IPS-18c (cell line): ENCODE measurements around the gene TFIP11.

ENCODE experiments used
- H3K4me3 ChIP-seq: 2 replicates; pipeline ENCODE4 v1.7.0; 2013; ENCODE audit warnings: low read depth, mild to moderate bottlenecking, low read length, moderate library complexity; ENCODE audit not compliant: insufficient read depth
- H3K9me3 ChIP-seq: one replicate; pipeline ENCODE4 v1.6.1; 2013; ENCODE audit warnings: mild to moderate bottlenecking, low read length, moderate library complexity; ENCODE audit not compliant: control insufficient read depth, insufficient read depth

The TFIP11 gene

DNA sequence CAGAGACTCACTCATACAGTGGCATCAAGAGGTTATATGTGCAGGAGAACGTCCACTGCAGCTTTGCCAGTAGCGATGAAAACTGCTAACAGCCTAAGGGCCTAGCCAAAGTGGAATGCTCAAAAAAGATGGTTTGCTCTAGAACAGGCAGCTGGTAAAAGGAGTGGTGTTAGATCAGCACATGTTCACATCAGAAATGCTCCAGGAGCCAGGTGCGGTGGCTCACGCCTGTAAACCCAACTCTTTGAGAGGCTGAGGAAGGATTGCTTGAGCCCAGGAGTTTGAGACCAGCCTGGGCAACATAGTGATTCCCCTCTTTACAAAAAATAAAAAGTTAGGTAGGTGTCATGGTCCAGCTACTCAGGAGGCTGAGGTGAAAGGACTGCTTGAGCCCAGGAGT is 10.3 kb upstream of the TFIP11 start:
- H3K4me3 ChIP-seq, result no peak overlapping the region
- H3K9me3 ChIP-seq, result no peaks in the 10 kb centered on the region

DNA sequence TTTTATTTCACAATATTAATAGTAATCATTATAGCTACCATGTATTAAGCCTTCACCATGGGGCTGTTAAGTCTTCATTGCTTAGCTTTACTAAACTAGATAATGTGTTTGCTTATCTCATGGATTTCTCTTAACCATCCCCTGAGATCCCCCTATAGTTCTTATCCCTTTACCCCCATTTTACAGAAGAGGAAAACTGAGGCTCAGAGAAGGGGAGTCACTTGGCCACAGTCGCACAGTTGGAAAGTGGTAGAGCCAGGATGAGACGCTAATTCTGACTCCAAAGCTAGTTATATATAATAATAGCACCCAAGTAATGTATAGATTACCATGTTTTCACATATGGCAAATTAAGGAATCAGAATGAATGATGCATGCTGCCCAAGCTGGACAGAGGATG is 9.7 kb upstream of the TFIP11 start:
- Histone ChIP-seq H3K4me3 (no peak overlapping the region), H3K9me3 (no peaks in the 10 kb centered on the region)

GRCh38 chr22:26517429-26517828 is 5.2 kb upstream of the TFIP11 start:
- Histone ChIP-seq H3K4me3 (no peak overlapping the region), H3K9me3 (no peaks in the 10 kb centered on the region)

- no peaks in the 10 kb centered on the region for H3K9me3 ChIP-seq
- H3K4me3 ChIP-seq, result no peak overlapping the region
Observed at GRCh38 chr22:26516503-26516902, 4.2 kb upstream of the TFIP11 start.

- Histone ChIP-seq H3K9me3 (no peaks in the 10 kb centered on the region), H3K4me3 (no peak overlapping the region)
Observed at GRCh38 chr22:26515931-26516330, 3.7 kb upstream of the TFIP11 start.

DNA sequence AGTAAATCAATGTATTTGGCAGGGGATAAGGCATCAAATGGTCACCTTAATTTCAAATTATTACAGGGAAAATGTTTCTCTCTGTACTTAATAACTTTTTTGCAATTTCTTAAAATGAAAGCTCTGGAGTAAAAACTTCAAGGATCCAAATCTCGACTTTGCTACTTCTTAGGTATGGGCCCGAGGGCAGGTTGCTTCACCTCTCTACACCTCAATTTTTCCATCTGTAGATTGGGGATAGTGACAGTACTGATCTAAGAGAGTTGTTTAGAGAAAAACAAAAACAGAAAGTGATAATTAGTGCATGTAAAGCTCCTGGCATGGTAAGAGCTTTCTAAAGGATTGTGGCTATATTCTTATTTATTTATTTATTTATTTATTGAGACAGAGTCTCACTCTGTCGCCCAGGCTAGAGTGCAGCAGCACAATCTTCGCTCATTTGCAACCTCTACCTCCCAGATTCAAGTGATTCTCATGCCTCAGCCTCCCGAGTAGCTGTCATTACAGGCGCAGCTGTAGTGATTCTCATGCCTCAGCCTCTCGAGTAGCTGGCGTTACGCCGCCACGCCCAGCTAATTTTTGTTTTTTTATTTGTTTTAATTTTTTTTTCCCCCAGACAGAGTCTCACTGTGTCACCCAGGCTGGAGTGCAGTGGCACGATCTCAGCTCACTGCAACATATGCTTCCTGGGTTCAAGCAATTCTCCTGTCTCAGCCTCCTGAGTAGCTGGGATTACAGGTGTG is 2.3 kb upstream of the TFIP11 start:
- H3K9me3 ChIP-seq, result no peaks in the 10 kb centered on the region
- H3K4me3 ChIP-seq, result no peak overlapping the region

GRCh38 chr22:26513838-26514237 is 1.6 kb upstream of the TFIP11 start:
- no peak overlapping the region for H3K4me3 ChIP-seq

DNA sequence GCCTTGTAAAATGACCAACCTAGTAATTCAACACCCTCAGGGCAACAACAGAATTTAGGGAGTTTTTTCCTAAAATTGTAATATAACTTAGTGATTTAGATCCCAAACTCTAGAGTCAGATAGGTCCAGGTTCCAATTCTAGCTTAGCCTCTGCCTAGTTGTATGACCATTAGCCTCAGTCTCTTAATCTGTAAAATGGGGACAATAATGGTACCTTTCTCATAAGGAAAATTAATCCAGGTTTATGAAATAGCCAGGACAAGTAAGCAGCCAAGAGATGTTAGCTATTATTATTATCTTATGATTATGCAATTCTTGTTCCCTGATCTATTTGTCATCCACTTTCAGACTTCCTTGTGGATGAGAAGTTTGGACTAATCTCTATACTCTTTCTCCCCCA is 4.1 kb downstream of the TFIP11 start:
- H3K4me3 ChIP-seq, result no peak overlapping the region
- H3K9me3 ChIP-seq, result no peaks in the 10 kb centered on the region

More at GRCh38 chr22:26513838-26514237, 1.6 kb upstream of the TFIP11 start:
- no peaks in the 10 kb centered on the region for H3K9me3 ChIP-seq

DNA sequence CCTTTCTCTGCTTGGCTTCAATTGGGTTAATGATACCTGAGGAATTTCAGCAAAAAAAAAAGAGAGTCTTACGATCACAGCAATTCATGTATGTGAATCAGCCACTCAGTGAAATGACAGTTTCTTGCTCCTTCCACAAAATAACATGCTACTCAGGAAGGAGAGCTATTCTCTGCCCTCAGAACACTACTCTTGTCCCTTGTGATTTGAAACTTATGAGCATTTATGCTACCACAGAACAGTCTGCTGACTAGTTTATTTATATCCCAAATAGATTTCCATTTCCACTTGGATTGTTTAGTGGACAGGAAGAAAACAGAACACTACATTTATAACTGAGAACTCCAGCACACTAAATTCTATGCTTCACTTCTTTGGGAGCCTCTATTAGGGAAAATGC is 8.5 kb downstream of the TFIP11 start:
- Histone ChIP-seq H3K9me3 (no peaks in the 10 kb centered on the region), H3K4me3 (no peak overlapping the region)

DNA sequence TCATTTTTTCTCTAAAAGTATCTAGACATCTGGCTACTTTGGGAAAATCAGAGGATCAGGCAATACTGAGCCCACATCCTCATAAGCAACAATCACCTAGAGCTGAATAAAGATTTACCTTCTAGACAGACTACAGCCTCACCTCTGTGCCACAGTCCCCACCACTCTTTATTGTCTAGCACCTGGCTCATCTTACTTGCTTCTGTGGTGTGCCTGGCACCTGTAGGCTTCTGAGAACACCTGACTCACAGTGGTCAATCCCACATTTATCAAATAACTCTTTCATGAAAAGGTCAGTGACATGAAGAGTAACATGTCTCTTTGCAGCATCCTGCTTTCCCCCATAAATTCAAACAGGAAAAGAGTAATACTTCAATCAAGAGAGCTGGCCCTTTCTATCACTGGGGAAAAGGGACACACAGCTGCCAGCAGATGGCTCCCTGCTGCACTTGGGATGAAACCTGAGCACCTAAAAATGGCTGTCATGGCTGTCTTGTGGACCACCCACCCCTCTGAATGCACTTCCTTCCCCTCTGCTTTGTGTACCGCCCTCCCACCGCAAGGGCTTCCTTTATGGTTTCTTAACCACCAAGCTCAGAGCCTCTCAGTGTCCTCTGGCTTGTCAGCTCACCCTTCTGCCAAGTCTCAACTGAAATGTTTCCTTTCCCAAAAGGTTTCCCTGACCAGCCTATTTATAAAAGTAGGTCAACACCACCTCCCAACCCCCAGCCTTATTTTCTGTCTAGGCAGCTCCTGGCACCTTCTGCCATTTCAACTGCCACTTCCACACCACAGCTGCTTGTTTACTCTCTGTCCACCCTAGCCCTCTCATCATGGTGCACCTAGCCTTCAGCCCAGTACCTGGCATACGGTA is 9.3 kb downstream of the TFIP11 start:
- H3K4me3 ChIP-seq, result no peak overlapping the region
- no peaks in the 10 kb centered on the region for H3K9me3 ChIP-seq

GRCh38 chr22:26501996-26502395 is 10.3 kb downstream of the TFIP11 start:
- H3K4me3 ChIP-seq, result no peak overlapping the region
- H3K9me3 ChIP-seq, result no peaks in the 10 kb centered on the region

GRCh38 chr22:26499188-26499703 is 13.0 kb downstream of the TFIP11 start:
- Histone ChIP-seq H3K9me3 (no peaks in the 10 kb centered on the region), H3K4me3 (no peak overlapping the region)

DNA sequence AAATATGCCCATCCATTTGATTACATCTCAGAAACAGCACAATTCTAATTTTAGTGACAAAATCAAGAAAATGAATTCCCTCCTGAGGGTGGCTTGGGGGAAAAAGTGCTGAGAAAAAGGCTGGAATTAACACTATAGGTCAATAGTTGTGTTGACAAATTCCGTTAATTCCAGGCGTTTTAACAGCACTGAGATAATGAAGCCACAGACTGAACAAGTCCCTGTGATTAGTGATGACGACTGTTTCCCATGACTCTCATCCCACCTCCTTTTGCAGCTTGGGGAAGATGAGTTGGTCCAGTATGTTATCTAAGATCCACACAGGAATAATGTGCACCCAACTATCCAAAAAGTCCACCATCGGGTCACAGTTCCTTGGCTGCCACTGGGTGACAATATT is 15.8 kb downstream of the TFIP11 start:
- Histone ChIP-seq H3K4me3 (no peak overlapping the region), H3K9me3 (no peaks in the 10 kb centered on the region)

DNA sequence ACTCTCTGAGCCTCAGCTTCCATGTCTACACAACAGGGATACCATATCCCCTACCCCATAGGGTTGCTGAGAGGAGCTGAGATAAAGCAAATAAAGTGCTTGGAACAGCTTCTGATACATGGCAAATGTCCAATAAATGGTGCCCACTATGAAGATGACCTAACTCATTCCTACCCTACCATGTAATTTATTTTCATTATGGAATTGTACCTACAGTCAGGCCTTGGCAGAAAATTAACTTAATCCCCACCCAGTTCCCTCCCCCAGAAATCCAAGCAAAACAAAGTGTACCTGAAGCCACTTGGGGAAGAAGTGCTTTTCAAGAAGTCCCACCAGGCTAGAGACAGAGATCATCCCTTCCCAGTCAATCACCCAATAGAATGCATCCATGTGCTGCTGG is 17.8 kb downstream of the TFIP11 start:
- H3K4me3 ChIP-seq, result no peak overlapping the region
- no peaks in the 10 kb centered on the region for H3K9me3 ChIP-seq

DNA sequence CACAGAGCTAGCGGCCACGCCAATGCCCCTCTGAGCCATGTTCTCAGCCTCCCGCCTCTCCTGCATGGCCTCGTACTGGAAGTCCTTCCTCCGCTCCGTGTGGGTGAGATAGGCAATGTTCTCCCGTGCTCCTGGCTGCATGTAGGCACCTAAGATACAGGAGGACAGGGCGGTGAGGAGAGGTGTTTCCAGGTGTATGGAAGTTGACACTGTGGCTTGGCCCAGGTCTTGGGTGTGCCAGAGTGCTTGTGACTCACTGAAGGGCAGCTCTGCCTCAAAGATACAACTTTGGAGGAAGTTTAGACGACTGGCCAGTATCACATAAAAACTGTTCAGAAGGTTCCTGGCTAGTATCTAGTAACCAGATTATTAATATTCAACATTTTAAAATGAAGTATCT is 20.1 kb downstream of the TFIP11 start:
- no peaks in the 10 kb centered on the region for H3K9me3 ChIP-seq

DNA sequence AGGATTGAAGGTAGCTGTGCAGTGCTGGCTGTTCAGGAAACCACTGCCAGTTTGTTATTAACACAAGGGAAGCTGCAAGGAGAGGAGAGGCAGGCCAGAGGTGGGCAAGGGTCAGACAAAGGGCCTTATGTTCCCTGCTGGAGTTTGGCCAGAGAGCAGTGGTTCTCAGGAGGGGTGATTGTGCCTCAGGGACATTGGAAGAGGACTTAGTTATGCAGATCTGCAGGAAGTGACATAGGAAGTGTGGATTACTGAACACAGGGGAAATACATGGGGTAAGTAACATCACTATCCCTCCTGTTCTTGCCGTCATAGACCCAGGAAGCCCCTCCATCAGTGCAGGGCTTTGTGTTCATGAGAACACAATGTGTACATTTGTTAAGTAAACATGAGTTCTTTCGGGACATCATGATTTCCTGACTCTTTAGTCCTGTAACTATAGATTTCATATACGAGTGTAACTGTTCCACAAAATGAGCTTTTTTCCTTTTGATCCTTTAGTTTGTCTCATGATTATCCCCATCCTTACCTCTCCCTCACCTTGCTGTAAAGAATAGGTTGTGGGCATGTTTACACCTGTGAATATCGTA is 22.7 kb downstream of the TFIP11 start:
- no peak overlapping the region for H3K4me3 ChIP-seq
- H3K9me3 ChIP-seq, result no peaks in the 10 kb centered on the region

More for the DNA sequence above, 20.1 kb downstream of the TFIP11 start:
- no peak overlapping the region for H3K4me3 ChIP-seq

- Histone ChIP-seq H3K4me3 (no peak overlapping the region), H3K9me3 (no peaks in the 10 kb centered on the region)
Observed at GRCh38 chr22:26487996-26488395, 24.3 kb downstream of the TFIP11 start.

GRCh38 chr22:26486394-26486793 is 25.9 kb downstream of the TFIP11 start:
- Histone ChIP-seq H3K4me3 (no peak overlapping the region), H3K9me3 (no peaks in the 10 kb centered on the region)
